HepG2 (cell line): ENCODE data around the gene NIP7. TPM values are rescaled to one million over a fixed set of nuclear protein-coding genes. Genes with fewer than 3 reads are reported as not detected.

ENCODE experiments used
- CCDC6 ChIP-seq: sonication (generic); formaldehyde crosslinking; IDR thresholded peaks from 2 replicates; pipeline ENCODE4 v1.8.1; 2022; ENCODE audit warnings: mild to moderate bottlenecking, missing genetic modification reagents, moderate library complexity
- DPF2 ChIP-seq: sonication (generic); formaldehyde crosslinking; IDR thresholded peaks from 2 replicates; pipeline ENCODE4 v1.4.0; 2020; ENCODE audit warnings: mild to moderate bottlenecking, low read depth, missing genetic modification reagents, borderline replicate concordance
- ELF1 ChIP-seq: sonication (generic); formaldehyde crosslinking; IDR thresholded peaks from 2 replicates; pipeline ENCODE4 v1.4.0; 2020; ENCODE audit warnings: missing genetic modification reagents
- IKZF4 ChIP-seq: sonication (generic); formaldehyde crosslinking; IDR thresholded peaks from 2 replicates; pipeline ENCODE4 v1.5.1; 2020; ENCODE audit warnings: borderline replicate concordance, mild to moderate bottlenecking, low read depth, missing genetic modification reagents; ENCODE audit errors: not compliant biosample characterization
- PHF5A ChIP-seq: IDR thresholded peaks from one replicate; pipeline ENCODE4 v1.6.1; 2018; ENCODE audit warnings: low read depth, missing genetic modification reagents; ENCODE audit not compliant: unreplicated experiment
- RBM39 ChIP-seq: fragments of 200-400 bp; formaldehyde crosslinking; IDR thresholded peaks from one replicate; pipeline ENCODE4 v1.6.1; 2018; ENCODE audit warnings: antibody characterized with exemption, mild to moderate bottlenecking, low read depth, low read length; ENCODE audit not compliant: poor library complexity, severe bottlenecking
- SMAD1 ChIP-seq: sonication (generic); formaldehyde crosslinking; IDR thresholded peaks from 2 replicates; pipeline ENCODE4 v1.4.0; 2020; ENCODE audit warnings: missing genetic modification reagents, low read depth, mild to moderate bottlenecking, borderline replicate concordance
- SP5 ChIP-seq: IDR thresholded peaks from 2 replicates; pipeline ENCODE4 v1.6.1; 2016; ENCODE audit warnings: low read depth, borderline replicate concordance
- ZNF367 ChIP-seq: sonication (generic); formaldehyde crosslinking; IDR thresholded peaks from 2 replicates; pipeline ENCODE4 v1.4.0; 2020; ENCODE audit warnings: missing genetic modification reagents, borderline replicate concordance
- ZNF780A ChIP-seq: sonication (generic); formaldehyde crosslinking; IDR thresholded peaks from 2 replicates; pipeline ENCODE4 v1.8.0; 2022; ENCODE audit warnings: mild to moderate bottlenecking, missing genetic modification reagents, moderate library complexity
- polyA plus RNA-seq, 8 experiments: library from polyadenylated mRNA; depleted of rRNA in 3 of 8; stranded (reverse) in 7 of 8; unstranded in 1 of 8; fragments of >200 nt; fragmentation: Illumina TruSeq in 4 of 8; extraction: Trizol in 4 of 8; gene quantifications; 2 replicates each; pipeline versions ENCODE4 v1.2.1 to v1.2.3, GENCODE V29; 2011 to 2016; ENCODE audit warnings: low read depth in 4 of 8, missing spikeins in 1 of 8, mixed read lengths in 1 of 8; ENCODE audit not compliant: insufficient read depth in 1 of 8
- total RNA-seq, 5 experiments: library from RNA; depleted of rRNA; stranded (reverse); fragments of >200 nt; fragmentation: Illumina TruSeq; extraction: Trizol; gene quantifications; 2 replicates each; pipeline ENCODE4 v1.2.3, GENCODE V29; 2016; ENCODE audit warnings: low read depth in 1 of 5
- TF ChIP-seq, protein P1 (sequence below): sonication (generic); formaldehyde crosslinking; IDR thresholded peaks from one replicate; pipeline ENCODE4 v1.5.1; 2020; ENCODE audit warnings: mild to moderate bottlenecking, missing genetic modification reagents; ENCODE audit errors: not compliant biosample characterization
- TF ChIP-seq, protein P2 (sequence below): sonication (generic); formaldehyde crosslinking; IDR thresholded peaks from 2 replicates; pipeline ENCODE4 v1.8.0; 2022; ENCODE audit warnings: missing genetic modification reagents, mild to moderate bottlenecking, borderline replicate concordance
- TF ChIP-seq, protein P3 (sequence below): sonication (generic); formaldehyde crosslinking; IDR thresholded peaks from 2 replicates; pipeline ENCODE4 v1.5.0; 2020; ENCODE audit warnings: missing genetic modification reagents, mild to moderate bottlenecking, borderline replicate concordance
- TF ChIP-seq, protein P4 (sequence below): sonication (generic); formaldehyde crosslinking; IDR thresholded peaks from 2 replicates; pipeline ENCODE4 v1.9.0; 2021; ENCODE audit warnings: missing genetic modification reagents, mild to moderate bottlenecking, borderline replicate concordance

Gene NIP7
- total and polyA plus RNA-seq, 2 of the 13 experiments (the other 11 are each of a cell fraction or from before 2014, with no cell fraction given), result 15.3 to 114 TPM

DNA sequence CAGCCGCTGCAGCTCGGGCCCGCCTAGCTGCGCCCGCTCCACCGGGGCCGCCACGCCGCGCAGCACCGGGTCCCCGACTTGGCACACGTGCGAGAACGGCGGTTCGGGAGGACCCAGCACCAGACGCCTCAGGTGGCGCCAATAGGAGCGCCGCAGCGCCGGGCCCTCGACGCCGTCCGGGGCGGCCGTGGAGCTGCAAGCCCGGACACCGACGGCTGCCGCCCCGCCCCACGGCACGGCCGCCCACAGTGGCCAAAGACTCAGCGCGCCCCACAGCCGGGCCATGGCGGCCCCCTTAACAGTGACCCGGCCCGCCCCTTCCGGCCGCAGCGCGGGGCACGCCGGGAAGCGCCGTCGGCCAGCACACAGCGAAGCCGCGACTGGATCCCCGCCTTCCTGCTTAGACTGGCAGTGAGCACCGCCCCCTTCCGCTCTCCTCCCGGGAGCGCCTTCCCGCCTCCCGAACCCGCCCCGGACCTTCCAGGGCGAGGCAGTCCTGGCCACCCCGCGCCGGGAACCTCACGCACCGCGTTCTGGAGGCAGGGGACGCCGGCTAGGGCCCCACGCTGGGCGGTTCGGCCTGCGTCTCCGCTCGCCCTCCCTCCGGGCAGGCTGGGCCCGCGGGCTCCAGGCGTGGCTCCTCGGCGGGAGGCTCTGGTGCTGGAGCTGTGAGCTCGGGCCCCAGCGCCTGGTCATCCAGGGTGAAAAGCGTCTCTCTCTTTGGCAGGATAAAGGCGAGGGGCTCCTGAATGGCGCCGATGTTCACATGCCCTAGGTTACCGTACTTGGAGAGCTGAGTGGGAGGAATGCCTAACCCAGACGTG, 9.1 kb upstream of the NIP7 start, which contains the start of gene PDF (continued):
- TF ChIP-seq IKZF4 (CRISPR knock-in tag) (peak; percentile 42), SP5 (CRISPR knock-in tag) (peak; percentile 99), RBM39 (peak; percentile 93), SMAD1 (CRISPR knock-in tag) (peak; percentile 59; the same call in 1 of the 2 replicates), PHF5A (CRISPR knock-in tag) (peak; percentile 99), DPF2 (CRISPR knock-in tag) (no peak), ZNF367 (no peak), CCDC6 (CRISPR knock-in tag) (peak; percentile 93; the same call in 1 of the 2 replicates), ZNF780A (CRISPR knock-in tag) (peak; percentile 80; the same call in 1 of the 2 replicates), ELF1 (peak; percentile 88)
- TF ChIP-seq, protein P1, sequence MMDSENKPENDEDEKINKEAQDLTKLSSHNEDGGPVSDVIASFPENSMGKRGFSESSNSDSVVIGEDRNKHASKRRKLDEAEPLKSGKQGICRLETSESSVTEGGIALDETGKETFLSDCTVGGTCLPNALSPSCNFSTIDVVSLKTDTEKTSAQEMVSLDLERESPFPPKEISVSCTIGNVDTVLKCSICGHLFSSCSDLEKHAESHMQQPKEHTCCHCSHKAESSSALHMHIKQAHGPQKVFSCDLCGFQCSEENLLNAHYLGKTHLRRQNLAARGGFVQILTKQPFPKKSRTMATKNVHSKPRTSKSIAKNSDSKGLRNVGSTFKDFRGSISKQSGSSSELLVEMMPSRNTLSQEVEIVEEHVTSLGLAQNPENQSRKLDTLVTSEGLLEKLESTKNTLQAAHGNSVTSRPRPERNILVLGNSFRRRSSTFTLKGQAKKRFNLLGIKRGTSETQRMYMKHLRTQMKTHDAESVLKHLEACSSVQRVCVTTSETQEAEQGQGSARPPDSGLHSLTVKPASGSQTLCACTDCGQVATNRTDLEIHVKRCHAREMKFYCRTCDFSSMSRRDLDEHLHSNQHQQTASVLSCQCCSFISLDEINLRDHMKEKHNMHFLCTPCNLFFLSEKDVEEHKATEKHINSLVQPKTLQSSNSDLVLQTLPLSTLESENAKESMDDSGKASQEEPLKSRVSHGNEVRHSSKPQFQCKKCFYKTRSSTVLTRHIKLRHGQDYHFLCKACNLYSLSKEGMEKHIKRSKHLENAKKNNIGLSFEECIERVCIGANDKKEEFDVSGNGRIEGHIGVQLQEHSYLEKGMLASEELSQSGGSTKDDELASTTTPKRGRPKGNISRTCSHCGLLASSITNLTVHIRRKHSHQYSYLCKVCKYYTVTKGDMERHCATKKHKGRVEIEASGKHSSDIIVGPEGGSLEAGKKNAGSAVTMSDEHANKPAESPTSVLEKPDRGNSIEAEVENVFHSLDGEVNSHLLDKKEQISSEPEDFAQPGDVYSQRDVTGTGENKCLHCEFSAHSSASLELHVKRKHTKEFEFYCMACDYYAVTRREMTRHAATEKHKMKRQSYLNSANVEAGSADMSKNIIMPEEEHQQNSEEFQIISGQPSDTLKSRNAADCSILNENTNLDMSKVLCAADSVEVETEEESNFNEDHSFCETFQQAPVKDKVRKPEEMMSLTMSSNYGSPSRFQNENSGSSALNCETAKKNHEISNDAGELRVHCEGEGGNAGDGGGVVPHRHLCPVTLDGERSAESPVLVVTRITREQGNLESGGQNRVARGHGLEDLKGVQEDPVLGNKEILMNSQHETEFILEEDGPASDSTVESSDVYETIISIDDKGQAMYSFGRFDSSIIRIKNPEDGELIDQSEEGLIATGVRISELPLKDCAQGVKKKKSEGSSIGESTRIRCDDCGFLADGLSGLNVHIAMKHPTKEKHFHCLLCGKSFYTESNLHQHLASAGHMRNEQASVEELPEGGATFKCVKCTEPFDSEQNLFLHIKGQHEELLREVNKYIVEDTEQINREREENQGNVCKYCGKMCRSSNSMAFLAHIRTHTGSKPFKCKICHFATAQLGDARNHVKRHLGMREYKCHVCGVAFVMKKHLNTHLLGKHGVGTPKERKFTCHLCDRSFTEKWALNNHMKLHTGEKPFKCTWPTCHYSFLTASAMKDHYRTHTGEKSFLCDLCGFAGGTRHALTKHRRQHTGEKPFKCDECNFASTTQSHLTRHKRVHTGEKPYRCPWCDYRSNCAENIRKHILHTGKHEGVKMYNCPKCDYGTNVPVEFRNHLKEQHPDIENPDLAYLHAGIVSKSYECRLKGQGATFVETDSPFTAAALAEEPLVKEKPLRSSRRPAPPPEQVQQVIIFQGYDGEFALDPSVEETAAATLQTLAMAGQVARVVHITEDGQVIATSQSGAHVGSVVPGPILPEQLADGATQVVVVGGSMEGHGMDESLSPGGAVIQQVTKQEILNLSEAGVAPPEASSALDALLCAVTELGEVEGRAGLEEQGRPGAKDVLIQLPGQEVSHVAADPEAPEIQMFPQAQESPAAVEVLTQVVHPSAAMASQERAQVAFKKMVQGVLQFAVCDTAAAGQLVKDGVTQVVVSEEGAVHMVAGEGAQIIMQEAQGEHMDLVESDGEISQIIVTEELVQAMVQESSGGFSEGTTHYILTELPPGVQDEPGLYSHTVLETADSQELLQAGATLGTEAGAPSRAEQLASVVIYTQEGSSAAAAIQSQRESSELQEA, result peak; percentile 92
- TF ChIP-seq, protein P2, sequence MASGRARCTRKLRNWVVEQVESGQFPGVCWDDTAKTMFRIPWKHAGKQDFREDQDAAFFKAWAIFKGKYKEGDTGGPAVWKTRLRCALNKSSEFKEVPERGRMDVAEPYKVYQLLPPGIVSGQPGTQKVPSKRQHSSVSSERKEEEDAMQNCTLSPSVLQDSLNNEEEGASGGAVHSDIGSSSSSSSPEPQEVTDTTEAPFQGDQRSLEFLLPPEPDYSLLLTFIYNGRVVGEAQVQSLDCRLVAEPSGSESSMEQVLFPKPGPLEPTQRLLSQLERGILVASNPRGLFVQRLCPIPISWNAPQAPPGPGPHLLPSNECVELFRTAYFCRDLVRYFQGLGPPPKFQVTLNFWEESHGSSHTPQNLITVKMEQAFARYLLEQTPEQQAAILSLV, result peak; percentile 75; the same call in 1 of the 2 replicates
- TF ChIP-seq, protein P3, sequence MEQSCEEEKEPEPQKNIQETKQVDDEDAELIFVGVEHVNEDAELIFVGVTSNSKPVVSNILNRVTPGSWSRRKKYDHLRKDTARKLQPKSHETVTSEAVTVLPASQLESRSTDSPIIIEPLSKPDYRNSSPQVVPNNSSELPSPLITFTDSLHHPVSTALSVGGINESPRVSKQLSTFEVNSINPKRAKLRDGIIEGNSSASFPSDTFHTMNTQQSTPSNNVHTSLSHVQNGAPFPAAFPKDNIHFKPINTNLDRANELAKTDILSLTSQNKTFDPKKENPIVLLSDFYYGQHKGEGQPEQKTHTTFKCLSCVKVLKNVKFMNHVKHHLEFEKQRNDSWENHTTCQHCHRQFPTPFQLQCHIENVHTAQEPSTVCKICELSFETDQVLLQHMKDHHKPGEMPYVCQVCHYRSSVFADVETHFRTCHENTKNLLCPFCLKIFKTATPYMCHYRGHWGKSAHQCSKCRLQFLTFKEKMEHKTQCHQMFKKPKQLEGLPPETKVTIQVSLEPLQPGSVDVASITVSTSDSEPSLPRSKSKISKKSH (CRISPR knock-in tag), result no peak; the same call in 1 of the 2 replicates
- TF ChIP-seq, protein P4, sequence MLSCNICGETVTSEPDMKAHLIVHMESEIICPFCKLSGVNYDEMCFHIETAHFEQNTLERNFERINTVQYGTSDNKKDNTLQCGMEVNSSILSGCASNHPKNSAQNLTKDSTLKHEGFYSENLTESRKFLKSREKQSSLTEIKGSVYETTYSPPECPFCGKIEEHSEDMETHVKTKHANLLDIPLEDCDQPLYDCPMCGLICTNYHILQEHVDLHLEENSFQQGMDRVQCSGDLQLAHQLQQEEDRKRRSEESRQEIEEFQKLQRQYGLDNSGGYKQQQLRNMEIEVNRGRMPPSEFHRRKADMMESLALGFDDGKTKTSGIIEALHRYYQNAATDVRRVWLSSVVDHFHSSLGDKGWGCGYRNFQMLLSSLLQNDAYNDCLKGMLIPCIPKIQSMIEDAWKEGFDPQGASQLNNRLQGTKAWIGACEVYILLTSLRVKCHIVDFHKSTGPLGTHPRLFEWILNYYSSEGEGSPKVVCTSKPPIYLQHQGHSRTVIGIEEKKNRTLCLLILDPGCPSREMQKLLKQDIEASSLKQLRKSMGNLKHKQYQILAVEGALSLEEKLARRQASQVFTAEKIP (CRISPR knock-in tag), result 0 out of 2 replicates have a peak, but pooled peaks have one; percentile 78
